K562 (cell line): ENCODE measurements around the gene BGLAP. TPM values are rescaled to one million over a fixed set of nuclear protein-coding genes. Genes with fewer than 3 reads are reported as not detected.
A peak's percentile ranks its signal among the peaks of the same experiment; 100 is the strongest.

ENCODE experiments used
- ARNT ChIP-seq, 2 experiments: fragments of 450-650 bp; IDR thresholded peaks; 2 replicates each; pipeline ENCODE4 v1.6.1; 2016; ENCODE audit warnings: mild to moderate bottlenecking in 1 of 2
- DIDO1 ChIP-seq: fragments of 450-650 bp; IDR thresholded peaks from 2 replicates; pipeline ENCODE4 v1.6.1; 2016; ENCODE audit warnings: low read depth, missing biosample characterization, missing genetic modification characterization
- HDAC2 ChIP-seq: fragments of 450-650 bp; IDR thresholded peaks from 2 replicates; pipeline ENCODE4 v1.6.1; 2016; ENCODE audit warnings: mild to moderate bottlenecking
- KAT8 ChIP-seq: fragments of 450-650 bp; IDR thresholded peaks from 2 replicates; pipeline ENCODE4 v1.6.1; 2016; ENCODE audit warnings: low read depth, mild to moderate bottlenecking
- MED1 ChIP-seq: sonication (generic); formaldehyde crosslinking; IDR thresholded peaks from 2 replicates; pipeline ENCODE4 v1.8.1; 2023; ENCODE audit warnings: missing genetic modification reagents, borderline replicate concordance
- POLR2AphosphoS5 ChIP-seq: IDR thresholded peaks from 2 replicates; pipeline ENCODE4 v1.6.1; 2011; ENCODE audit warnings: mild to moderate bottlenecking, low read depth, low read length, moderate library complexity; ENCODE audit not compliant: control insufficient read depth, insufficient read depth
- PRDM10 ChIP-seq: fragments of 450-650 bp; IDR thresholded peaks from 2 replicates; pipeline ENCODE4 v1.6.1; 2018; ENCODE audit not compliant: partially characterized antibody
- RUNX1 ChIP-seq: sonication (generic); IDR thresholded peaks from 2 replicates; pipeline ENCODE4 v1.6.1; 2016; ENCODE audit warnings: antibody characterized with exemption, low read depth
- ZKSCAN1 ChIP-seq: fragments of 150-350 bp; IDR thresholded peaks from 2 replicates; pipeline ENCODE4 v1.6.1; 2016; ENCODE audit warnings: low read depth, low read length
- ZNF174 ChIP-seq: fragments of 250-450 bp; sonication (Bioruptor Pico); IDR thresholded peaks from 2 replicates; pipeline ENCODE4 v1.4.0; 2020; ENCODE audit warnings: mild to moderate bottlenecking
- ZNF639 ChIP-seq, 2 experiments: fragments of 200-800 bp in 1 of 2; sonication (Bioruptor generic) in 1 of 2; sonication (generic) in 1 of 2; formaldehyde crosslinking in 1 of 2; IDR thresholded peaks in 1 of 2; conservative IDR thresholded peaks in 1 of 2; 2 replicates each; pipeline versions ENCODE4 v1.5.0 to v1.6.1; 2016 to 2020; ENCODE audit warnings: missing compliant biosample characterization in 1 of 2, missing genetic modification characterization in 1 of 2, missing genetic modification reagents in 1 of 2
- polyA plus RNA-seq, 8 experiments: library from polyadenylated mRNA; depleted of rRNA in 4 of 8; stranded (reverse) in 5 of 8; unstranded in 3 of 8; fragments of >200 nt; fragmentation: Nextera tagmentation in 2 of 8; fragmentation: Illumina TruSeq in 1 of 8; extraction: Ambion mirVana in 2 of 8; extraction: Trizol in 1 of 8; gene quantifications; 2 replicates each; pipeline versions ENCODE4 v1.2.1 to v1.2.3, GENCODE V29; 2011 to 2014; ENCODE audit warnings: inconsistent platforms in 1 of 8, missing spikeins in 1 of 8
- total RNA-seq, 7 experiments: library from RNA; depleted of rRNA in 6 of 7; stranded (reverse); fragments of >200 nt in 6 of 7; fragmentation: Illumina TruSeq in 2 of 7; extraction: Trizol in 2 of 7; gene quantifications; 2 replicates each; pipeline versions ENCODE4 v1.2.1 to v1.2.3, GENCODE V29; 2011 to 2021; ENCODE audit warnings: low replicate concordance in 1 of 7
- TF ChIP-seq, protein P1 (sequence below): fragments of 250-450 bp; sonication (Bioruptor Pico); IDR thresholded peaks from 2 replicates; pipeline ENCODE4 v1.4.0; 2020; ENCODE audit warnings: mild to moderate bottlenecking
- TF ChIP-seq, protein P2 (sequence below): fragments of 450-650 bp; formaldehyde crosslinking; IDR thresholded peaks from 2 replicates; pipeline ENCODE4 v1.4.0; 2020; ENCODE audit warnings: mild to moderate bottlenecking, moderate library complexity
- TF ChIP-seq, protein P3 (sequence below): sonication (generic); formaldehyde crosslinking; IDR thresholded peaks from 2 replicates; pipeline ENCODE4 v1.8.1; 2023; ENCODE audit warnings: mild to moderate bottlenecking, missing genetic modification reagents

BGLAP gene
- total and polyA plus RNA-seq, 9 of the 15 experiments (the other 6 are each of a cell fraction or from before 2014, with no cell fraction given): 0.15 to 1.4 (median 0.28) TPM; not detected in 3

DNA sequence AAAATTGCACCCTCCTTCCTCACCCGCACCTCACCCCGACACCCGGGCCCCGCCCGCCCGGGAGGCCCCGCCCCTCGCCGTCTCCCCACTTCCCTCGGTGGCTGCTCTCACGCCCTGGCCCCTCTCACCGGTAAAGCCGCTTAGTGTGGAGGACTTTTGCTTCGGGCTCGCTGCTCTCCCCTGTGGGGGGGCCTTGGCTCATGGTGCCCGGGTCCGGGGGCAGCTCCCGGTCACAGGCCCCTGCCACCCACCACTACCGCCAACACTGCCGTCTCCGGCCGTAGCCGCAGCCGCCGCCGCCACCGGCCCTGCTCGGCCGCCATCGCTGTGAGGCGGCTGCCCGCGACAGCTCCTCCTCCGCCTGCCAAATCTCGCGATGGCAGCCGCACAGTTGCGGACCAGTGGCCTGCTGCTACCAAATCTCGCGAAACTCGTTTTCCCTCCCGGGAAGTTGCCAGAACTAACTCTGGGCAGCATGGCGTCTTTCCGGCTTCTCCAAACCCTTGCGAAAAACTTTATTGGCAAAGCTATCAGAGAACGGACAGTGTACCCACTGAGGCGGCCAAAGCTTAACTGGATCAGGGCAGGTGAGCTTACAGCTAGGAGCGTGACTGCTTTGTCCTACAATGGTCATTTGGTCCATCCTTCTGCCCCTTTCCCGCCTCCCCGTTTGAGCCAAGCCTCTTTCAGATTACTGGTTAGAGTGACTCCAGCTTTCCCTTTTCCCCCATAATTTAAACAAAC, 40.7 kb downstream of the BGLAP start, which contains the start of gene SMG5 (continued):
- TF ChIP-seq ARNT (IDR thresholded peaks at IDR 0.05) (no peak; a peak in 1 of 4 replicates), DIDO1 (peak; percentile 96), KAT8 (no peak), ZKSCAN1 (peak; percentile 98), ZNF639 (CRISPR knock-in tag; conservative IDR thresholded peaks at IDR 0.05 in 1 of 2, IDR thresholded peaks at IDR 0.05 in 1 of 2) (peak in 1 of 2 experiments; percentile 87; a peak in 2 of 4 replicates), MED1 (CRISPR knock-in tag) (no peak), HDAC2 (0 out of 2 replicates have a peak, but pooled peaks have one; percentile 12), ZNF174 (no peak), RUNX1 (no peak), POLR2AphosphoS5 (peak; percentile 87), PRDM10 (no peak)
- TF ChIP-seq, protein P1, sequence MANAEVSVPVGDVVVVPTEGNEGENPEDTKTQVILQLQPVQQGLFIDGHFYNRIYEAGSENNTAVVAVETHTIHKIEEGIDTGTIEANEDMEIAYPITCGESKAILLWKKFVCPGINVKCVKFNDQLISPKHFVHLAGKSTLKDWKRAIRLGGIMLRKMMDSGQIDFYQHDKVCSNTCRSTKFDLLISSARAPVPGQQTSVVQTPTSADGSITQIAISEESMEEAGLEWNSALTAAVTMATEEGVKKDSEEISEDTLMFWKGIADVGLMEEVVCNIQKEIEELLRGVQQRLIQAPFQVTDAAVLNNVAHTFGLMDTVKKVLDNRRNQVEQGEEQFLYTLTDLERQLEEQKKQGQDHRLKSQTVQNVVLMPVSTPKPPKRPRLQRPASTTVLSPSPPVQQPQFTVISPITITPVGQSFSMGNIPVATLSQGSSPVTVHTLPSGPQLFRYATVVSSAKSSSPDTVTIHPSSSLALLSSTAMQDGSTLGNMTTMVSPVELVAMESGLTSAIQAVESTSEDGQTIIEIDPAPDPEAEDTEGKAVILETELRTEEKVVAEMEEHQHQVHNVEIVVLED (CRISPR knock-in tag): peak; percentile 45; the same call in 1 of the 2 replicates
- TF ChIP-seq, protein P2, sequence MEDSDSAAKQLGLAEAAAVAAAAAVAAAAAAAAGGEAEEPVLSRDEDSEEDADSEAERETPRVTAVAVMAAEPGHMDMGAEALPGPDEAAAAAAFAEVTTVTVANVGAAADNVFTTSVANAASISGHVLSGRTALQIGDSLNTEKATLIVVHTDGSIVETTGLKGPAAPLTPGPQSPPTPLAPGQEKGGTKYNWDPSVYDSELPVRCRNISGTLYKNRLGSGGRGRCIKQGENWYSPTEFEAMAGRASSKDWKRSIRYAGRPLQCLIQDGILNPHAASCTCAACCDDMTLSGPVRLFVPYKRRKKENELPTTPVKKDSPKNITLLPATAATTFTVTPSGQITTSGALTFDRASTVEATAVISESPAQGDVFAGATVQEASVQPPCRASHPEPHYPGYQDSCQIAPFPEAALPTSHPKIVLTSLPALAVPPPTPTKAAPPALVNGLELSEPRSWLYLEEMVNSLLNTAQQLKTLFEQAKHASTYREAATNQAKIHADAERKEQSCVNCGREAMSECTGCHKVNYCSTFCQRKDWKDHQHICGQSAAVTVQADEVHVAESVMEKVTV: no peak
- TF ChIP-seq, protein P3, sequence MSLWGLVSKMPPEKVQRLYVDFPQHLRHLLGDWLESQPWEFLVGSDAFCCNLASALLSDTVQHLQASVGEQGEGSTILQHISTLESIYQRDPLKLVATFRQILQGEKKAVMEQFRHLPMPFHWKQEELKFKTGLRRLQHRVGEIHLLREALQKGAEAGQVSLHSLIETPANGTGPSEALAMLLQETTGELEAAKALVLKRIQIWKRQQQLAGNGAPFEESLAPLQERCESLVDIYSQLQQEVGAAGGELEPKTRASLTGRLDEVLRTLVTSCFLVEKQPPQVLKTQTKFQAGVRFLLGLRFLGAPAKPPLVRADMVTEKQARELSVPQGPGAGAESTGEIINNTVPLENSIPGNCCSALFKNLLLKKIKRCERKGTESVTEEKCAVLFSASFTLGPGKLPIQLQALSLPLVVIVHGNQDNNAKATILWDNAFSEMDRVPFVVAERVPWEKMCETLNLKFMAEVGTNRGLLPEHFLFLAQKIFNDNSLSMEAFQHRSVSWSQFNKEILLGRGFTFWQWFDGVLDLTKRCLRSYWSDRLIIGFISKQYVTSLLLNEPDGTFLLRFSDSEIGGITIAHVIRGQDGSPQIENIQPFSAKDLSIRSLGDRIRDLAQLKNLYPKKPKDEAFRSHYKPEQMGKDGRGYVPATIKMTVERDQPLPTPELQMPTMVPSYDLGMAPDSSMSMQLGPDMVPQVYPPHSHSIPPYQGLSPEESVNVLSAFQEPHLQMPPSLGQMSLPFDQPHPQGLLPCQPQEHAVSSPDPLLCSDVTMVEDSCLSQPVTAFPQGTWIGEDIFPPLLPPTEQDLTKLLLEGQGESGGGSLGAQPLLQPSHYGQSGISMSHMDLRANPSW: 0 out of 2 replicates have a peak, but pooled peaks have one; percentile 66
